Endothelial cell of umbilical vein (primary cell): Measurements from ENCODE around the gene ACP1. TPM values are rescaled to one million over a fixed set of nuclear protein-coding genes. Genes with fewer than 3 reads are reported as not detected.

Experiments
- BruUV-seq: library from RNA; stranded (reverse); fragments of 400-500 nt; replicated peaks from 2 replicates; lab custom pipeline; 2021; lab: Mats Ljungman, UMichigan
- CTCF ChIA-PET: fragments of 300-600, 350-600 bp; sonication (Branson Sonifier 250); formaldehyde crosslinking; loops from one replicate; lab custom pipeline; 2021; ENCODE audit warnings: antibody characterized with exemption, inconsistent platforms; lab: Charles Lee
- POLR2A ChIA-PET: fragments of 300-600, 350-600 bp; sonication (Branson Sonifier 250); formaldehyde crosslinking; loops from one replicate; lab custom pipeline; 2021; ENCODE audit warnings: antibody characterized with exemption, inconsistent platforms; lab: Charles Lee
- DNase-seq: peaks from one replicate; pipeline ENCODE4 v3.0.0-alpha.2; 2011; ENCODE audit warnings: low read depth, low spot score
- FAIRE-seq: peaks from 2 replicates; lab custom pipeline; 2011; peaks lifted over from hg19 to GRCh38; lab: Jason Lieb, UNC
- H2AFZ ChIP-seq: 2 replicates; pipeline ENCODE4 v1.6.0; 2012; ENCODE audit warnings: low read depth, low read length, control low read depth, inconsistent platforms
- H3K27ac ChIP-seq: 2 replicates; pipeline ENCODE4 v1.5.1; 2011; ENCODE audit warnings: low read depth, mild to moderate bottlenecking, control low read depth, low read length, moderate library complexity; ENCODE audit not compliant: insufficient read depth
- H3K27me3 ChIP-seq, 2 experiments: 2 replicates each; pipeline versions ENCODE4 v1.6.0 to v1.6.1; 2011; ENCODE audit warnings: low read length in 2 of 2, mixed read lengths in 1 of 2; ENCODE audit not compliant: control insufficient read depth in 2 of 2, insufficient read depth in 2 of 2
- H3K36me3 ChIP-seq, 2 experiments: 2 replicates in 1 of 2; 3 replicates in 1 of 2; pipeline ENCODE4 v1.5.1; 2011; ENCODE audit warnings: low read length in 2 of 2, mild to moderate bottlenecking in 1 of 2, moderate library complexity in 1 of 2; ENCODE audit not compliant: control insufficient read depth in 2 of 2, insufficient read depth in 2 of 2; ENCODE audit errors: extremely low read depth in 1 of 2
- H3K4me1 ChIP-seq: 3 replicates; pipeline ENCODE4 v1.5.1; 2011; ENCODE audit warnings: mild to moderate bottlenecking, low read length; ENCODE audit not compliant: control insufficient read depth, insufficient read depth; ENCODE audit errors: extremely low read depth
- H3K4me2 ChIP-seq: 2 replicates; pipeline ENCODE4 v1.6.1; 2011; ENCODE audit warnings: low read length, control low read depth, mixed read lengths; ENCODE audit not compliant: insufficient read depth
- H3K4me3 ChIP-seq, 3 experiments: fragments of 200-600 bp in 1 of 3; sonication (generic), shearing (Covaris generic) in 1 of 3; replicated peaks in 1 of 3; 2 replicates each; pipeline ENCODE4 v1.5.1; 2011 to 2016; ENCODE audit warnings: control low read depth in 3 of 3, low read length in 3 of 3, mild to moderate bottlenecking in 2 of 3, inconsistent platforms in 1 of 3, low read depth in 1 of 3, moderate library complexity in 1 of 3; ENCODE audit not compliant: insufficient read depth in 1 of 3
- H3K79me2 ChIP-seq: 2 replicates; pipeline ENCODE4 v1.6.0; 2012; ENCODE audit warnings: low read length, inconsistent platforms; ENCODE audit not compliant: control insufficient read depth, insufficient read depth
- H3K9ac ChIP-seq: replicated peaks from 2 replicates; pipeline ENCODE3; 2011; ENCODE audit warnings: low read length, control low read depth; ENCODE audit not compliant: insufficient read depth; ENCODE audit errors: extremely low read depth
- H3K9me1 ChIP-seq: replicated peaks from 3 replicates; pipeline ENCODE4 v1.6.0; 2011; ENCODE audit warnings: mild to moderate bottlenecking, low read length; ENCODE audit not compliant: control insufficient read depth, insufficient read depth; ENCODE audit errors: extremely low read depth
- H3K9me3 ChIP-seq: replicated peaks from 2 replicates; pipeline ENCODE4 v1.5.1; 2012; ENCODE audit warnings: low read length, inconsistent platforms; ENCODE audit not compliant: control insufficient read depth, insufficient read depth
- H4K20me1 ChIP-seq: replicated peaks from 2 replicates; pipeline ENCODE3; 2011; ENCODE audit warnings: mild to moderate bottlenecking, low read length; ENCODE audit not compliant: control insufficient read depth, insufficient read depth; ENCODE audit errors: extremely low read depth
- CTCF ChIP-seq, 2 donors: IDR thresholded peaks; 1 replicate in 1 of 2; 2 replicates in 1 of 2; pipeline ENCODE4 v1.5.1; 2011; ENCODE audit warnings: low read length in 2 of 2, mild to moderate bottlenecking in 2 of 2, moderate library complexity in 2 of 2, control low read depth in 1 of 2, inconsistent platforms in 1 of 2, low read depth in 1 of 2; ENCODE audit not compliant: insufficient read depth in 1 of 2; ENCODE audit errors: extremely low read depth in 1 of 2
- EZH2 ChIP-seq: IDR thresholded peaks from 2 replicates; pipeline ENCODE4 v1.6.1; 2012; ENCODE audit warnings: borderline replicate concordance, low read depth, mild to moderate bottlenecking, moderate library complexity, low read length, inconsistent platforms; ENCODE audit not compliant: severe bottlenecking
- FOS ChIP-seq: IDR thresholded peaks from 2 replicates; pipeline ENCODE4 v1.6.1; 2011; ENCODE audit warnings: mild to moderate bottlenecking, low read length, moderate library complexity, borderline replicate concordance; ENCODE audit not compliant: insufficient read depth
- GATA2 ChIP-seq: IDR thresholded peaks from 2 replicates; pipeline ENCODE4 v1.7.0; 2011; ENCODE audit warnings: low read depth, mild to moderate bottlenecking, moderate library complexity, mixed read lengths, low read length; ENCODE audit not compliant: insufficient read length, insufficient read depth
- JUN ChIP-seq: IDR thresholded peaks from 2 replicates; pipeline ENCODE4 v1.6.1; 2011; ENCODE audit warnings: borderline replicate concordance, low read depth; ENCODE audit not compliant: insufficient read length, insufficient read depth
- MYC ChIP-seq: IDR thresholded peaks from one replicate; pipeline ENCODE4 v1.6.1; 2011; ENCODE audit warnings: mild to moderate bottlenecking, low read depth, low read length
- POLR2A ChIP-seq: IDR thresholded peaks from 2 replicates; pipeline ENCODE4 v1.6.1; 2012; ENCODE audit warnings: low read depth, mild to moderate bottlenecking, control low read depth, low read length
- POLR2AphosphoS5 ChIP-seq: IDR thresholded peaks from 2 replicates; pipeline ENCODE4 v1.6.1; 2012; ENCODE audit warnings: low read depth, mild to moderate bottlenecking, control low read depth, low read length, moderate library complexity; ENCODE audit not compliant: insufficient read depth
- dilution Hi-C: fragments of 300-500 bp; cut with MboI; formaldehyde crosslinking; loops from one replicate; pipeline ENCODE4 v1.15.0; 2019; ENCODE audit warnings: low sequenced_read_pairs; ENCODE audit not compliant: extremely low pct_ligation_motif_present
- intact Hi-C: fragments of 100-400 bp; cut with micrococcal nuclease; formaldehyde crosslinking; loops from one replicate; pipeline ENCODE4 v1.10.0; 2022
- polyA plus RNA-seq, 4 experiments: library from polyadenylated mRNA; depleted of rRNA in 3 of 4; stranded (reverse) in 3 of 4; unstranded in 1 of 4; fragments of >200 nt; gene quantifications; 2 replicates each; pipeline versions ENCODE4 v1.2.1 to v1.2.3, GENCODE V29; 2011 to 2012; ENCODE audit warnings: missing spikeins in 1 of 4
- total RNA-seq: library from RNA; stranded (reverse); gene quantifications from 2 replicates; pipeline ENCODE4 v1.2.3, GENCODE V29; 2021
- TF ChIP-seq, protein P1 (sequence below): IDR thresholded peaks from 2 replicates; pipeline ENCODE4 v1.6.1; 2011; ENCODE audit not compliant: insufficient read depth, insufficient read length

Gene ACP1
- total and polyA plus RNA-seq, 2 donors (not counting 3 experiments of a cell fraction or from before 2014, with no cell fraction given) = 63.4 to 80.2 TPM

DNA sequence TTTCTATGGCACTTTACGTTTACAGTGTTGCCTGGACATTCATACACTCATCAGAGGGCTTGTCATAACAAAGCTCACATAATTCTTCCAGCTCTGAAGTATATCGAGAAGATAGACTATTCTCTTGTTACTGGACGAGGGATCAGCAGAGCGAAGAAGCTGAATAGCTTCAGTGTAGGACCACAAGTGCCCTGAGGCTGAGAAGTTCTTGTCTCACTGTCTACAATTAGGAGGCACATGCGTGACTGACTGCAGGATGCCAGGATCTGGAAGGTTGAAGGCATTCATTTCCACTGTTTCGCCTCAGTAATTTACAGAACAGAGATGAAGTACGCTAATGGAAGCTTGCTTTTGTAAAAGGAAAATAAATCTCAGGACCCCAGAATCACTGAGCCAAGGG, 10.5 kb upstream of the ACP1 start:
- H3K27ac ChIP-seq = no peak overlapping the region
- no peaks in the 10 kb centered on the region for H3K79me2 ChIP-seq
- H3K9ac ChIP-seq = no peak overlapping the region
- no peak overlapping the region for H3K4me3 ChIP-seq
- no peak overlapping the region for H2AFZ ChIP-seq
- no peaks in the 10 kb centered on the region for H3K9me3 ChIP-seq
- no peaks in the 10 kb centered on the region for H3K9me1 ChIP-seq
- no TSS peak for BruUV-seq
- no peak for DNase-seq
- no peak for TF ChIP-seq POLR2AphosphoS5
- TF ChIP-seq, protein P1, sequence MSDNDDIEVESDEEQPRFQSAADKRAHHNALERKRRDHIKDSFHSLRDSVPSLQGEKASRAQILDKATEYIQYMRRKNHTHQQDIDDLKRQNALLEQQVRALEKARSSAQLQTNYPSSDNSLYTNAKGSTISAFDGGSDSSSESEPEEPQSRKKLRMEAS = no peak
- no peak for TF ChIP-seq CTCF (IDR thresholded peaks at IDR 0.05; ENCODE audit: extremely low read depth in 1 of 2, insufficient read depth in 1 of 2, low read depth in 1 of 2, low read length in 2 of 2)
- TF ChIP-seq POLR2A = no peak
- no peak for TF ChIP-seq JUN
- no peak for TF ChIP-seq MYC
- no peak for TF ChIP-seq FOS
- no peak for TF ChIP-seq GATA2
- no peak for TF ChIP-seq EZH2
- H3K4me1 ChIP-seq = no peaks in the 10 kb centered on the region
- H3K36me3 ChIP-seq = no peaks in the 10 kb centered on the region
- H4K20me1 ChIP-seq = no peaks in the 10 kb centered on the region
- intact Hi-C loops = no loop called here
- H3K27me3 ChIP-seq = no peaks in the 10 kb centered on the region
- no peak overlapping the region for H3K4me2 ChIP-seq
- POLR2A ChIA-PET = no interaction called here
- dilution Hi-C loops = no loop called here
- FAIRE-seq = no peak
- CTCF ChIA-PET = interaction anchor here (2.2 kb wide), 1 partner anchor 8 kb away, joined by 21 read pairs; no protein-coding TSS in a partner anchor
